ENCODE measurements around the gene DUOXA2. TPM values are rescaled to one million over a fixed set of nuclear protein-coding genes. Genes with fewer than 3 reads are reported as not detected.
A peak's percentile ranks its signal among the peaks of the same experiment; 100 is the strongest.
"Not testable (repeated sequence)": the region's sequence is repeated elsewhere in the genome, so short reads cannot be mapped to it uniquely, and the experiment has no call there.

DUOXA2 gene
- total RNA-seq, 1 experiment from 2014 or later: not detected

DNA sequence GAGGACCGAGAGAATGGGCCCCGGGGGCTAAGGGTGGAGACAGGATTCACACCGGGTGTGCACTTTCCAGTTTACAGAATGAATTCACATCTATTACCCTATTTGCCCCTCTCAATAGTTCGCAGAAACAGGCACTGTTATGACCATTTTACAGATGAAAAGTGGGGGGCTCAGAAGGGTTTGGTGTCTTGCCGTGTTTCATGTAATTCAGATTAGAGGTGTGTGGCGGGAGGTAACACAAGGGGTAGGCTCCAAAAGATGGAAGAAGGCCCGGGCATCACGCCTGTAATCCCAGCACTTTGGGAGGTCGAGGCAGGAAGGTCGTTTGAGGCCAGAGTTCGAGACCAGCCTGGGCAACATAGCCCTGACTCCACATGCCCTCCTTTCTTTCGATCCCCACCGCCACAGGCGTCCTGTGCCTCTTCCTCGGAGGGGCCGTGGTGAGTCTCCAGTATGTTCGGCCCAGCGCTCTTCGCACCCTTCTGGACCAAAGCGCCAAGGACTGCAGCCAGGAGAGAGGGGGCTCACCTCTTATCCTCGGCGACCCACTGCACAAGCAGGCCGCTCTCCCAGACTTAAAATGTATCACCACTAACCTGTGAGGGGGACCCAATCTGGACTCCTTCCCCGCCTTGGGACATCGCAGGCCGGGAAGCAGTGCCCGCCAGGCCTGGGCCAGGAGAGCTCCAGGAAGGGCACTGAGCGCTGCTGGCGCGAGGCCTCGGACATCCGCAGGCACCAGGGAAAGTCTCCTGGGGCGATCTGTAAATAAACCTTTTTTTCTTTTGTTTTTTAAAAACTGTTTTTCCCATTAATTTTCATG is 3.4 kb downstream of the DUOXA2 start:
- no peak for DNase-seq (ENCODE audit: low read depth)

GRCh38 chr15:45118131-45118588 is 4.0 kb downstream of the DUOXA2 start:
- DNase-seq (ENCODE audit: low read depth): peak; percentile 82

DNA sequence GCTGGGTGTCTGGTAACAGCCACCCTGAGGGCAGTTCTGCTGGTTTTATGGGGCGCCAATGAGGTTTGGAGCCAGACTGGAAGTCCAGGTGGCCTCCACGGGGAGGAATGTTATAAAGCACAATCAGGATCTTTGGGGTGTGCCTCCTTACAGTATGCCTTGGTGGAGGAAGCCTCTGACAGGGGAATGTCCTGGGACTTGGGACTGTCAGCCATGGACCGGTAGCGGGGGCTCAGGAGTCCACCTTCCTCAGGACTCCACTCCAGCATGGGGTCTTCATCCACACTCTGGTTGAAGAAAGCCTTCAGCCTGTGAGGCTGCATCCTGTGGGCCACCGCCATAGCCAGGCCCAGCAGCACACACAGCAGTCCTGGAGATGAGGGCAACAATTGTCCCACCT is 4.9 kb downstream of the DUOXA2 start:
- no peak for DNase-seq (ENCODE audit: low read depth)

DNA sequence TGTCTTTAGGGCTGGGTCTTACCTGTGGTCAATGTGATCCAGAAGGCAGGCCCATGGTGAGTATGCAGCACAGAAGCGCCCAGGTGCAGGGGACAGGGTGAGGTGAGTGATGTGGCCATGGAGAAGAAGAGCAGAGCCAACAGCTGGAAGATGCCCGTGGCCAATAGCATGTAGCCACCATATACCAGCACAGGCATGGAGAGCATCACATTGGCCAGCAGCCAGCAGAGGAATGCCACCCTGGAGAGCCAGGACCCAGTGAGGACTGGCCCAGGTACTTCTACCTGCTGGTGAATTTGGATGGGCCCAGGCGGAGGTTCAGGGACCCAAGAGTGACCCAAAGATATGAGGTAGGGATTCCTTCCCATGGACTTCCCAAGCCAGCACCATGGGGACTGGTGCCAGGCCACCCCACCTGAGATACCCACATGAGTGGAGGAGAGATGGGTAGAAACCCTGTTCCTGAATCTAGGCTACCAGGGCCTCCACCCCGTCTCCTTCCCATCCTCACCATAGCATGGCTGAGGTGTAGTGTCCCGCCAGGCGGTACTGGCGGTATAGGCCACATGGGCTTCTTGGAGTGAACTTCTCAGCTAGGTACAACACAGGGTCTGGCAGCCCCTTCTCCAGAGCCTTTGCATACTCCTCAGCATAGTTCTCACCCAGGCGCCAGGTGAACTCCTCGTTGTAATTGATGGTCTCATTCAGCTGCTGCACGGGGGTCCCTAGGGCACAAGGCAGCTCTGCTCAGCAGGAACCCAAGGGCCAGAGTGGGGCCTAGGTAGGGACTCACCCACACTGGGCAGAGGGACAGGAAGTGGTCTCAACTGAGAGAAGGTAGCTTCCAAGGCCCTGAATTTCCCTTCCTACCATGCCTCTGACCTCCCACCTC is 6.2 kb downstream of the DUOXA2 start:
- no peak for DNase-seq (ENCODE audit: low read depth)

DNA sequence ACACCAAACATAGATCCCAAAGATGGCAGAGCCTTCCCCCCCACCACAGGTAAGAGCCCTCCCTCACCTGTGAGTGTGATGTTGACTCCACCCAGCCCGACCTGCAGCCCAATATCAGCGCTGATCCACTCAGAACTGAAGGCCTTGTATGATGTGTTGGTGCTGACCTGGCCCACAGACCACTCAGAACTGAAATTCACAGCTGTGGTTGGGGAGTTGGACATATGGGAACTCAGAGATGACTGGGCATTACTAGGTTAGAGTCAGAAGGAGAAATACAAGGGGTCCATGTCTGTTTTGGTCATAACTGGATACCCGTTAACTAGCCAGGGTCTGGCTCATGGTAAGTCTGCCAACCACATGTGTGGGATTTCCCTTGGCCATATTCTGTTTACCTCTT is 6.9 kb downstream of the DUOXA2 start:
- DNase-seq (ENCODE audit: low read depth): no peak

DNA sequence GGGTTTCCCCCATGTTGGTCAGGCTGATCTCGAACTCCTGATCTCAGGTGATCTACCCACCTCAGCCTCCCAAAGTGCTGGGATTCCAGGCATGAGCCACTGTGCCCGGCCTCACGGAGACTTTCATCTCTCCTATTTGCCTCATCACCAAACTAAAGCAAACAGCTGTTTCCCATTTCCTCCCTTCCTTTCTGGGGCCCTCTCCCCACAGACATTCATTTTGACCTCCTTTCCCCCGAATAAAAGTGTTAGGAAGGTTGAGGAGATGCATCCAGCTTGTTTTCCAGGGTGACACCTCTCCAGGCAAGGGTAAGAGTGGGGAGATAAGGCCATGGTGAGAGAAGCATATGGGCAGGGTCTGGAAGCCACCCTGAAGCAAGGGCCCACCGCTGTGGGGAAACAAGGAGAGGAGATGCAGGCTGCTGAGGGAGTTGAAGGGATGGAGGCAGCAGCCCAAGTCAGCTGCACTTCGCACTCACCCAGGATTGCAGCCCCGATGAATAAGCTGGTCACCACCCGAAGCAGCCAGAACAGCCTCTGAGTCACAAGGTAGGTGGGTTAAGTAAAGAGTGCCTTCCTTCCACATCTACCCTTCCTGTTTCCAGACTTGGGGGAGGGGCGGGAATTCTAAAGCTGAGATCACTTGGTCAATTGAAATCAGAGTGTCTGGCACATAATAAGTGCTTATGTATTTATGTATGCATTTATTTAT is 7.7 kb downstream of the DUOXA2 start:
- peak; percentile 64 for DNase-seq (ENCODE audit: low read depth)

GRCh38 chr15:45122719-45123118 is 8.6 kb downstream of the DUOXA2 start:
- DNase-seq (ENCODE audit: low read depth): no peak

- DNase-seq (ENCODE audit: low read depth): no peak
Observed at GRCh38 chr15:45123397-45123796, 9.3 kb downstream of the DUOXA2 start.

DNA sequence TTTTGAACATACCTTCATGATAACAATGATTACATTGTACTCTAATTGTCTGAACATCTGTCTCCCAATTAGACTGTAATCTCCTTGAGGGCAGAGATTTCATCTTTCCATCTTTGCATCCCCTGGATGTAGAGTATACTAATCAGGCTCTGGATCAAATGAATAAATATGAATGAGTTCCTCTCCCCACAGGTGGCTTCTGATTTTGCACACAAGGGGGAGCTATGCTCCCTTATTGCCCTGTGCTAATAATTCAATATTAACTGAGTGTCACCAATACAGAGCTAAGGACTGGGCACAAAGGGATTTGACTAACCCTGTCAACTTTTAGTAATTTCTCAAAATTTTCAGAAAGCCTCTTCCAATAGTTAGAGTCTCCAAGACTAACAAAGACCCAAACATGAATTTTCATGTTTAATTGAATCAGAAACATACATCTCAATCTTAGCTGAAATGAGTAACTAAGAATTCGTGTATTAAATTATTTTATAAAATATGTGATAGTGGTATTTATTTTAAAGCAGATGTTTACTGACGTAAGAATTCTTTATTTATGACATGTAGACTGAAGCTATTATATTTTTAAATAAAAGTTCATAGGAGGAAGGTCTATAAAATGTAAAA is 12.5 kb downstream of the DUOXA2 start:
- DNase-seq (ENCODE audit: low read depth): peak; percentile 26

- no peak for DNase-seq (ENCODE audit: low read depth)
Observed at GRCh38 chr15:45128971-45129639, 15.0 kb downstream of the DUOXA2 start.

DNA sequence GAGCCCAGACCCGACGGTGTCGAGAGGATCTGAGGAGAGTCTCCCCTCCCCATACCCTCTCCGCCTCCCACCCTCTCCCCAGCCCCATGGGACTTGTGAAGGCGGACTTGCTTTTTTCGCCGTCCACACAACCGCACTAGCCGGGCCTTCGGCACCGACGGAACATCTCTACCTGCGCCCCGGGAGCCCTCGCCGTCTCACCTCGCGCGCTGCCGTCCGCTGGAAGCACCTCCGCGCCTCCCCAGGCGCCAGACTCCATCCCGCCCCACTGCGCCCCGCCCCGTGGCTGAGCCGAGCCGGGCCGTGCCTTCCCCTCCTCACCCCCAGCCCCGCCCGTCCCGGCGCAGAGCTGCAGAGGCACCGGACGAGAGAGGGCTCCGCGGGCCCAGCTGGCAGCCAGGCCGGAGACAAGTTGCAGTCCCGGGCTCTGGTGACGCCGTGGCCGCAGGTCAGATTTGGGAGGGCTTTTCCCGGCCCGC is 15.6 kb downstream of the DUOXA2 start, which contains the start of the genes DUOX1 and DUOXA1:
Gene DUOX1 (plus strand): TSS at position 344 of the 479 bp plus-strand sequence. CDS start 1,973 bp downstream, outside the sequence.
Gene DUOXA1 (minus strand): TSS at position 229 of the 479 bp plus-strand sequence. CDS start 6,865 bp downstream, outside the sequence.
- no peak for DNase-seq (ENCODE audit: low read depth)

- DNase-seq (ENCODE audit: low read depth): no peak
Observed at GRCh38 chr15:45130291-45131000, 16.3 kb downstream of the DUOXA2 start.

DNA sequence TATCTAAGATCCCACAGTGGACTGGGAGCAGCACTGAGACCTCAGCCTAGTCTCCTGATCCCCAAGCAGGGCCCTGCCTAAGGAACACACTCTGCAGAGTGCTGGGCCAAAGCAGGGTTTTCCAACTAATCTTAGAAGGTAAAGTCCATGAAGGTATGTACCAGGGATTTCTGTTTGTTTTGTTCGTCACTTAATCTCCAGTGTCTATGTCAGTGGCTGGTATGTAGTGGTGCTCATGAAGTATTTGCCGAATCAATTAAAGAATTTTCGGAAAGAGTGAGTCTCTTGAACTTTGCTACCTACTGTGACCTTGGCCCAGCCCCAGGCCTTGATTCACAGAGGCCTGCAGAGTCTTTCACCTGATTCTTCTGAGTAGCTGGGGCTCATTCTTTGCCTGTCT is 17.4 kb downstream of the DUOXA2 start:
- no peak for DNase-seq (ENCODE audit: low read depth)

DNA sequence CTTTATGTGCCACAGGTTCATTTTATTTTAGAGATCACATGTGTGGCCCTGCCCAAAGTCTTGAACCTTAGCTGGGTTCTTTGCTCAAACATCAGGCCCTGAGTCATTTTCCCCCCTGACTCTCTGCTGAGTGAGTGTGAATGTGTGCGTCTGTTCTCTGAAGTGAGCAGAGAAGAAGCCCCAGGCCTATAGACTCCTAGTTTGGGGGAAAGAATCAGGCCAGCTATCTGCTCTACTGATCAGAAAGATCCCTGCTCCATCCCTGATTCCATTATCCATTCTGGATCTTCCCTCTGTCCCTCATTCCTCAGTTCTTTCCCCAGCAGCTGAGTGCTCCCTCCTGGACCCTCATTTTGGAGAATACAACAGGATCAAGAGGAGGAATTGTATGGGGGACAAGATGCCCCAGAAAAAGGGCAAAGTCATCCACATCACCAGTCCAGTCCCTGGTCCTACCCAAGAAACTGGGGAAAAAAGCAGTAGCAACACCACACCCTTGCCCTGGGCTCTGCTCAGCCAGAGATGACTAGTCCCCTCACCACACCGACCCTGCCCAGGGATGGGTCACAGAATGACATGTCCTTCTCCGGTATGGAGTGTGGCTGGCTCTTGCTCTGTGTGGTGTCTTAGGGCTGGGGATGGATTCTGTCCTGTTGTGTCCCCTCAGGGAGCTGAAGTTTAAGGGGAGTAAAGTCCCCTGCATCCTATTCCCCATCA is 18.9 kb downstream of the DUOXA2 start:
- DNase-seq (ENCODE audit: low read depth): no peak

DNA sequence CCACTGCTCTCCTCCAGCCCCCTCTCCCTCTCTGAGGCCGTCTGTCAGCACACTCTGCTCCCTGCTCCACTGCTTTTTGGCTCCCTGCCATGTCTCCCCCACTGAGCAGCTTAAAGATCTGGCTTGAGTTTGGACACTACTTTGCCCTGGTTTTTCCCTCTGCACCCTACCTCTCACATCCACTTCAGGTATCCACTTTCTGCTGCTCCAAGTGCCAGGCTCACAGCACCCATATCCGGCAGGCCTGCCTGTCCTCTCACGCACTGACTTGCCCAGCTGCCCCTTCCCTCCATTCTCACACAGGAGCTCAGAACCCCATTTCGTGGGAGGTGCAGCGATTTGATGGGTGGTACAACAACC is 19.4 kb downstream of the DUOXA2 start:
- no peak for DNase-seq (ENCODE audit: low read depth)

GRCh38 chr15:45134046-45134445 is 19.9 kb downstream of the DUOXA2 start:
- DNase-seq (ENCODE audit: low read depth): no peak

- no peak for DNase-seq (ENCODE audit: low read depth)
Observed at GRCh38 chr15:45134682-45135604, 20.8 kb downstream of the DUOXA2 start.

- not testable (repeated sequence) for DNase-seq (ENCODE audit: low read depth)
Observed at GRCh38 chr15:45135705-45136377, 21.7 kb downstream of the DUOXA2 start.
